ENCODE measurements around the gene STEAP4. TPM values are rescaled to one million over a fixed set of nuclear protein-coding genes. Genes with fewer than 3 reads are reported as not detected.
A peak's percentile ranks its signal among the peaks of the same experiment; 100 is the strongest.

Gene STEAP4
- polyA plus RNA-seq, 4 donors = 0.22 to 5.7 (median 0.43) TPM

GRCh38 chr7:88310956-88311674 is 4.4 kb upstream of the STEAP4 start:
- FAIRE-seq = no peak
- Histone ChIP-seq H3K4me1 (ENCODE audit: control insufficient read depth in 3 of 3, insufficient read depth in 2 of 3, low read depth in 1 of 3, low read length in 2 of 3) (peaks cover 0 to 9% (median 2%) of the 10 kb centered on the region in 3 donors), H3K27ac (ENCODE audit: low read depth in 1 of 3, low read length in 2 of 3) (peak overlapping the region in 1 of 3 donors; percentile 18), H3K9me3 (ENCODE audit: control insufficient read depth in 2 of 2, insufficient read depth in 1 of 2, low read depth in 1 of 2, low read length in 1 of 2) (no peaks in the 10 kb centered on the region), H3K36me3 (ENCODE audit: control insufficient read depth in 3 of 3, insufficient read depth in 2 of 3, low read depth in 1 of 3, low read length in 3 of 3) (no peaks in the 10 kb centered on the region), H3K4me3 (ENCODE audit: low read depth in 1 of 3, low read length in 3 of 3) (no peak overlapping the region), H3K27me3 (ENCODE audit: control insufficient read depth in 3 of 3, insufficient read depth in 3 of 3, low read length in 3 of 3) (peaks cover 0 to 5% (median 4%) of the 10 kb centered on the region in 3 donors)
- DNase-seq = no peak
- 80 to 87% (median 82%) methylated on average over 4 of the region's 4 CpGs for WGBS, 3 donors

- WGBS, 3 donors = 68 to 87% (median 85%) methylated on average over 2 of the region's 2 CpGs
- H3K36me3 ChIP-seq (ENCODE audit: control insufficient read depth in 3 of 3, insufficient read depth in 2 of 3, low read depth in 1 of 3, low read length in 3 of 3) = no peaks in the 10 kb centered on the region
- H3K4me1 ChIP-seq (ENCODE audit: control insufficient read depth in 3 of 3, insufficient read depth in 2 of 3, low read depth in 1 of 3, low read length in 2 of 3) = peaks cover 0 to 9% (median 2%) of the 10 kb centered on the region in 3 donors
- no peak for FAIRE-seq
- DNase-seq = no peak
- peaks cover 0 to 5% (median 4%) of the 10 kb centered on the region in 3 donors for H3K27me3 ChIP-seq (ENCODE audit: control insufficient read depth in 3 of 3, insufficient read depth in 3 of 3, low read length in 3 of 3)
- H3K4me3 ChIP-seq (ENCODE audit: low read depth in 1 of 3, low read length in 3 of 3) = no peak overlapping the region
- H3K27ac ChIP-seq (ENCODE audit: low read depth in 1 of 3, low read length in 2 of 3) = no peak overlapping the region
- no peaks in the 10 kb centered on the region for H3K9me3 ChIP-seq (ENCODE audit: control insufficient read depth in 2 of 2, insufficient read depth in 1 of 2, low read depth in 1 of 2, low read length in 1 of 2)
These were observed 3.1 kb upstream of the STEAP4 start for GRCh38 chr7:88309819-88310218.

- 88 to 99% (median 95%) methylated on average over 3 of the region's 3 CpGs for WGBS, 3 donors
- FAIRE-seq = no peak
These were observed 1.1 kb upstream of the STEAP4 start for GRCh38 chr7:88307823-88308222.

GRCh38 chr7:88307412-88307811 is 718 bp upstream of the STEAP4 start:
- H3K4me3 ChIP-seq (ENCODE audit: low read depth in 1 of 3, low read length in 3 of 3) = no peak overlapping the region
- FAIRE-seq (no peak), DNase-seq (no peak)
- no peaks in the 10 kb centered on the region for H3K36me3 ChIP-seq (ENCODE audit: control insufficient read depth in 3 of 3, insufficient read depth in 2 of 3, low read depth in 1 of 3, low read length in 3 of 3)
- no peaks in the 10 kb centered on the region for H3K9me3 ChIP-seq (ENCODE audit: control insufficient read depth in 2 of 2, insufficient read depth in 1 of 2, low read depth in 1 of 2, low read length in 1 of 2)
- H3K27ac ChIP-seq (ENCODE audit: low read depth in 1 of 3, low read length in 2 of 3) = no peak overlapping the region
- 84 to 93% (median 85%) methylated on average over 2 of the region's 2 CpGs for WGBS, 3 donors
- H3K4me1 ChIP-seq (ENCODE audit: control insufficient read depth in 3 of 3, insufficient read depth in 2 of 3, low read depth in 1 of 3, low read length in 2 of 3) = peaks cover 0 to 9% (median 2%) of the 10 kb centered on the region in 3 donors
- H3K27me3 ChIP-seq (ENCODE audit: control insufficient read depth in 3 of 3, insufficient read depth in 3 of 3, low read length in 3 of 3) = peaks cover 0 to 5% (median 4%) of the 10 kb centered on the region in 3 donors

More at GRCh38 chr7:88307823-88308222, 1.1 kb upstream of the STEAP4 start:
- H3K4me1 ChIP-seq (ENCODE audit: control insufficient read depth in 3 of 3, insufficient read depth in 2 of 3, low read depth in 1 of 3, low read length in 2 of 3) = peaks cover 0 to 9% (median 2%) of the 10 kb centered on the region in 3 donors
- no peak for DNase-seq
- H3K27ac ChIP-seq (ENCODE audit: low read depth in 1 of 3, low read length in 2 of 3) = no peak overlapping the region
- no peaks in the 10 kb centered on the region for H3K9me3 ChIP-seq (ENCODE audit: control insufficient read depth in 2 of 2, insufficient read depth in 1 of 2, low read depth in 1 of 2, low read length in 1 of 2)
- H3K4me3 ChIP-seq (ENCODE audit: low read depth in 1 of 3, low read length in 3 of 3) = no peak overlapping the region
- peaks cover 0 to 5% (median 4%) of the 10 kb centered on the region in 3 donors for H3K27me3 ChIP-seq (ENCODE audit: control insufficient read depth in 3 of 3, insufficient read depth in 3 of 3, low read length in 3 of 3)
- no peaks in the 10 kb centered on the region for H3K36me3 ChIP-seq (ENCODE audit: control insufficient read depth in 3 of 3, insufficient read depth in 2 of 3, low read depth in 1 of 3, low read length in 3 of 3)

- Histone ChIP-seq H3K4me1 (ENCODE audit: control insufficient read depth in 3 of 3, insufficient read depth in 2 of 3, low read depth in 1 of 3, low read length in 2 of 3) (peaks cover 0 to 9% (median 2%) of the 10 kb centered on the region in 3 donors), H3K27ac (ENCODE audit: low read depth in 1 of 3, low read length in 2 of 3) (no peak overlapping the region), H3K27me3 (ENCODE audit: control insufficient read depth in 3 of 3, insufficient read depth in 3 of 3, low read length in 3 of 3) (peaks cover 0 to 5% (median 4%) of the 10 kb centered on the region in 3 donors), H3K36me3 (ENCODE audit: control insufficient read depth in 3 of 3, insufficient read depth in 2 of 3, low read depth in 1 of 3, low read length in 3 of 3) (no peaks in the 10 kb centered on the region), H3K9me3 (ENCODE audit: control insufficient read depth in 2 of 2, insufficient read depth in 1 of 2, low read depth in 1 of 2, low read length in 1 of 2) (no peaks in the 10 kb centered on the region), H3K4me3 (ENCODE audit: low read depth in 1 of 3, low read length in 3 of 3) (no peak overlapping the region)
- DNase-seq = no peak
- 77 to 87% (median 83%) methylated on average over 3 of the region's 3 CpGs for WGBS, 3 donors
- no peak for FAIRE-seq
These were observed 1.6 kb downstream of the STEAP4 start for GRCh38 chr7:88305044-88305443.

- DNase-seq (no peak), FAIRE-seq (no peak)
- Histone ChIP-seq H3K4me1 (ENCODE audit: control insufficient read depth in 3 of 3, insufficient read depth in 2 of 3, low read depth in 1 of 3, low read length in 2 of 3) (peaks cover 0 to 9% (median 2%) of the 10 kb centered on the region in 3 donors), H3K9me3 (ENCODE audit: control insufficient read depth in 2 of 2, insufficient read depth in 1 of 2, low read depth in 1 of 2, low read length in 1 of 2) (no peaks in the 10 kb centered on the region), H3K27ac (ENCODE audit: low read depth in 1 of 3, low read length in 2 of 3) (no peak overlapping the region), H3K27me3 (ENCODE audit: control insufficient read depth in 3 of 3, insufficient read depth in 3 of 3, low read length in 3 of 3) (peaks cover 0 to 5% (median 4%) of the 10 kb centered on the region in 3 donors), H3K4me3 (ENCODE audit: low read depth in 1 of 3, low read length in 3 of 3) (no peak overlapping the region), H3K36me3 (ENCODE audit: control insufficient read depth in 3 of 3, insufficient read depth in 2 of 3, low read depth in 1 of 3, low read length in 3 of 3) (no peaks in the 10 kb centered on the region)
- WGBS, 3 donors = 78 to 84% (median 81%) methylated on average over 6 of the region's 6 CpGs
These were observed 4.2 kb downstream of the STEAP4 start for GRCh38 chr7:88302486-88302885.

- peak in 1 of 2 donors; percentile 63 for DNase-seq
- no peak overlapping the region for H3K4me3 ChIP-seq (ENCODE audit: low read depth in 1 of 3, low read length in 3 of 3)
- H3K27ac ChIP-seq (ENCODE audit: low read depth in 1 of 3, low read length in 2 of 3) = no peak overlapping the region
- H3K4me1 ChIP-seq (ENCODE audit: control insufficient read depth in 3 of 3, insufficient read depth in 2 of 3, low read depth in 1 of 3, low read length in 2 of 3) = peaks cover 0 to 7% (median 0%) of the 10 kb centered on the region in 3 donors
- no peaks in the 10 kb centered on the region for H3K36me3 ChIP-seq (ENCODE audit: control insufficient read depth in 3 of 3, insufficient read depth in 2 of 3, low read depth in 1 of 3, low read length in 3 of 3)
- H3K27me3 ChIP-seq (ENCODE audit: control insufficient read depth in 3 of 3, insufficient read depth in 3 of 3, low read length in 3 of 3) = peaks cover 0 to 5% (median 4%) of the 10 kb centered on the region in 3 donors
- FAIRE-seq = no peak
- WGBS, 3 donors = 26 to 63% (median 33%) methylated on average over 1 of the region's 1 CpG
- no peaks in the 10 kb centered on the region for H3K9me3 ChIP-seq (ENCODE audit: control insufficient read depth in 2 of 2, insufficient read depth in 1 of 2, low read depth in 1 of 2, low read length in 1 of 2)
These were observed 4.8 kb downstream of the STEAP4 start for GRCh38 chr7:88301924-88302323.

GRCh38 chr7:88300401-88300945 is 6.2 kb downstream of the STEAP4 start:
- Histone ChIP-seq H3K9me3 (ENCODE audit: control insufficient read depth in 2 of 2, insufficient read depth in 1 of 2, low read depth in 1 of 2, low read length in 1 of 2) (no peaks in the 10 kb centered on the region), H3K27me3 (ENCODE audit: control insufficient read depth in 3 of 3, insufficient read depth in 3 of 3, low read length in 3 of 3) (no peaks in the 10 kb centered on the region), H3K4me3 (ENCODE audit: low read depth in 1 of 3, low read length in 3 of 3) (no peak overlapping the region), H3K27ac (ENCODE audit: low read depth in 1 of 3, low read length in 2 of 3) (no peak overlapping the region), H3K36me3 (ENCODE audit: control insufficient read depth in 3 of 3, insufficient read depth in 2 of 3, low read depth in 1 of 3, low read length in 3 of 3) (no peaks in the 10 kb centered on the region), H3K4me1 (ENCODE audit: control insufficient read depth in 3 of 3, insufficient read depth in 2 of 3, low read depth in 1 of 3, low read length in 2 of 3) (no peaks in the 10 kb centered on the region)
- FAIRE-seq (no peak), DNase-seq (no peak)
- 82 to 89% (median 82%) methylated on average over 1 of the region's 1 CpG for WGBS, 3 donors
